Measurements from ENCODE around the gene HEXIM1.

The HEXIM1 gene

GRCh38 chr17:45115015-45115625 lies 33.2 kb upstream of the HEXIM1 start:
- TF ChIP-seq ZFX (IDR thresholded peaks at IDR 0.05) (no peak), CTCF (conservative IDR thresholded peaks at IDR 0.05) (no peak)
- H3K27ac ChIP-seq, result no peak overlapping the region

GRCh38 chr17:45115871-45116270 lies 32.4 kb upstream of the HEXIM1 start:
- TF ChIP-seq ZFX (IDR thresholded peaks at IDR 0.05) (no peak), CTCF (conservative IDR thresholded peaks at IDR 0.05) (no peak)
- no peak overlapping the region for H3K27ac ChIP-seq

GRCh38 chr17:45116434-45117016 lies 31.8 kb upstream of the HEXIM1 start:
- TF ChIP-seq CTCF (conservative IDR thresholded peaks at IDR 0.05) (no peak), ZFX (IDR thresholded peaks at IDR 0.05) (no peak)
- no peak overlapping the region for H3K27ac ChIP-seq

GRCh38 chr17:45117334-45117733 lies 30.9 kb upstream of the HEXIM1 start:
- no peak overlapping the region for H3K27ac ChIP-seq
- TF ChIP-seq CTCF (conservative IDR thresholded peaks at IDR 0.05) (no peak), ZFX (IDR thresholded peaks at IDR 0.05) (no peak)

- H3K27ac ChIP-seq, result no peak overlapping the region
- TF ChIP-seq CTCF (conservative IDR thresholded peaks at IDR 0.05), result no peak
- no peak for TF ChIP-seq ZFX (IDR thresholded peaks at IDR 0.05)
These were observed 30.2 kb upstream of the HEXIM1 start for GRCh38 chr17:45117848-45118646.

- H3K27ac ChIP-seq, result no peak overlapping the region
- TF ChIP-seq CTCF (conservative IDR thresholded peaks at IDR 0.05) (no peak), ZFX (IDR thresholded peaks at IDR 0.05) (no peak)
These were observed 29.6 kb upstream of the HEXIM1 start for GRCh38 chr17:45118691-45119090.

- TF ChIP-seq CTCF (conservative IDR thresholded peaks at IDR 0.05) (no peak), ZFX (IDR thresholded peaks at IDR 0.05) (no peak)
- no peak overlapping the region for H3K27ac ChIP-seq
These were observed 28.3 kb upstream of the HEXIM1 start for GRCh38 chr17:45119964-45120363.
